NCI-H187 (cell line): ENCODE measurements around the gene USP10.

ENCODE experiments used
- DNase-seq, 2 experiments: peaks; one replicate each; lab custom pipeline; 2025; lab: John Stamatoyannopoulos, UW

The USP10 gene

DNA sequence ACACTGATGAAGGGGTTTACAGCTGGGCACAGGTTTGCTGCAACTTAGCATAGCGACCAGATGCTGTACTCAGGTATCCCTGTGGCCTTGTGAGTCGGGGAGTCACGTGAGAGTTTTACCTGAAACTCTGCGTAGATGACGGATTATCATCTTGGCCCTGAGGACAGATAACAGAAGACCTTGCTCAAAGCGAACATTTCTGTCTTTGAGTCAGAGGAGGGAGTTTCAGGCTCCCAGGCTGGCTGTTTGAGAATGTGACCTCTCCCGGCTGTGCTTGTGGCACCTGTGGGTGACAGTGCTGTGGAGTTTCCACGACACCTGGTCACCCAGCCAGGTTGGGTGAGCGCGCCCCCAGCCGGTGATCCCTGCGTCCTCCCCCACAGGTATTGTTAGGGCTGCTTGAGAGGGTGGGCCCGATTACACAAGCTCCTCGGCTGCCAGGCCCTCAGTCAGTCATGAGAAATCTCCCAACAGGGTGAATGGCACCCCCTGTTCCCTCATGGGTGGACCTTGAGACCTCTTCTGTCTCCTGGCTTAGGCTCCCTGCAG, 75.5 kb downstream of the USP10 start:
- DNase-seq: no peak

DNA sequence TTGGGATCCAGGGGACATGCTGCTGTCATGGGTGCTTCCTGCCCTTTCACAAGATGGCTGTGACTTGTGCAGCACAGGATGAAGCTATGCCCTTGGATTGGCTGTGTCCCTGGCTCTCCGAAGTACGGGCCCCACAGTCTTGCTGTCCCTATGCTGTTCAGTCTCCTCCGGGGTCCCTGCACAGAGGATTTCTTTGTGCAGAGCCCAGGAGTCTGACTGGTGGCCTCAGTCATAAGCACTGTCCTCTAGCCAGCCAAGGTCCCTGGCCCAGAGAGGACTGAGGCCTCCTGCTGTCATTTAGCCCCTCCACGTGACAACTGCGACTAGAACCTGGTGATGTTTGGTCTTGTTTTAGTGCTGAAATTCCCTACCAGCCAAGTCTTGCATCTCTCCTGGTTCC, 77.6 kb downstream of the USP10 start:
- no peak for DNase-seq

DNA sequence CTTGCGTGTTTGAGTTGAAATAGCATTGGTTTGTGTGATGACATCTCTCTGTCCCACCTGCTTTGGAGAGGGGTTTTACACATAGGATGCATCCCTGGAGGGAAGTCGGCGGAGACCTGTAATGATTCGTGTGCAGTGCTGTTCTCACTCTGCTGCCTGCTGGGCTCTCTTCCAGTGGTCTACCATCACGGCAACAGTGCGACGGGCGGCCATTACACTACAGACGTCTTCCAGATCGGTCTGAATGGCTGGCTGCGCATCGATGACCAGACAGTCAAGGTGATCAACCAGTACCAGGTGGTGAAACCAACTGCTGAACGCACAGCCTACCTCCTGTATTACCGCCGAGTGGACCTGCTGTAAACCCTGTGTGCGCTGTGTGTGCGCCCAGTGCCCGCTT, 78.9 kb downstream of the USP10 start:
- DNase-seq: no peak

DNA sequence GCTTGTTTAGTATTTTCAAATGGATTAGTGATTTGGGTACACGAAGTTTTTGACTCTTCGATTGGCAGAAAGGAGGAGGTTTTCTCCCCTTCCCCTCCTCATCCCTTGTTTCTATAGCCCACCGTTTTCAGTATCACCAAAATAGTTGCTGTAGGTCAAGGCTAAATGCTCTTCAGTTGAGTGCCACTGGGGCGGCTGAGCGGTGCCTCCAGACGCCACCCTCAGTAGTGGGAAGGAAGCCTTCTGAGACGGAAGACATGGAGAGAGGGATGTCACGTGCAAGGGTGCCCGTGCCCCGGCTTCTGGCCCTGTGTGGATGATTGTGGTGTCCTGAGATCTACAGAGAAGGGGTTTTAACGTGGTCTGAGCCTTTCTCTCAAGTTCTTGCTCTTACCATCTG, 80.3 kb downstream of the USP10 start:
- no peak for DNase-seq

DNA sequence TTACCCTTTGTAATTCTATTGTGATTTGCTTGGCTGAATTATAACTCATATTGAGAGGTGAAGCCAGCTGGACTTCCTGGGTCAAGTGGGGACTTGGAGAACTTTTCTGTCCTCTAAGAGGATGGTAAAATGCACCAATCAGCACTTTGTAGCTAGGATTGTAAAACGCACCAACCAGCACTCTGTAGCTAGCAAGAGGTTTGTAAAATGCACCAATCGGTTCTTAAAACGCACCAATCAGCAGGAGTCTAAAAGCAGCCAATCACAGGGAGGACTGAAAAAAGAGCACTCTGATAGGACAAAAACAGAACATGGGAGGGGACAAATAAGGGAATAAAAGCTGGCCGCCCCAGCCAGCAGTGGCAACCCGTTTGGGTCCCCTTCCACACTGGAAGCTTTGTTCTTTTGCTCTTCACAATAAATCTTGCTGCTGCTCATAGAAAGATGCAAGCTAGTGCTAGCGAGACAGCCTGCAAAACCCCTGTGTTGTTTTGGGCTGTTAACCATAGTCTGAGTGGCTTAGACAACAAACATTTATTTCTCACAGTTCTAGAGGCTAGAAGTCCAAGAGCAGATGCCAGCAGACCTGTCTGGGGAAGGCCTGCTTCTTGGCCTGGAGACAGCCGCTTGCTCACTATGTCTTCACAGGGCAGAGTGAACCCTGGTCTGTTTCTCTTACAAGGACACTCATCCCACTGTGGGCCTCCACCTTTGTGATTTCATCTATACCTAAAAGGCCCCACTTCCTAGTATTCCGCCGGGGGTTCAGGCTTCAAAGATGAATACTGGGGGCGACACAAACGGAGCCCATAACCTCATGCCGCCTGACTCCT, 81.0 kb downstream of the USP10 start:
- no peak for DNase-seq

DNA sequence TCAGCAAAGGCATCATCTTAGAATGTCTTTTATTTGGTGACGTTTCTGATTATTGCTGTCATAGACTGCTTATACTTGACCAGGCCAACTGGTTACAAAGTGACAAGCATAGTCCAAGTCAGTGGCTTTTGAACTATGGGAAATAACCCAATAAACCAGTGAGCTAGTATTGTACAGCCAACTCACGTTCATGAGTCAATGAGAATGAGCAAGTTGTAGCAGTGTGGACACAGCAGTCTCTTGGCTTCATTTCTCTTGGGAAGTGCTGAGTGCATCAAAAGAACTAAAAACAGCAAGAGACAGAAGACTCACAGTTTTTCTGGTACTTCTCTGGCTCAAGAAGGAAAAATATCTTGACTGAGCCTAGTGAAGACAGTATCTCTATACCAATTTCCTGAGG, 83.0 kb downstream of the USP10 start:
- DNase-seq: no peak

DNA sequence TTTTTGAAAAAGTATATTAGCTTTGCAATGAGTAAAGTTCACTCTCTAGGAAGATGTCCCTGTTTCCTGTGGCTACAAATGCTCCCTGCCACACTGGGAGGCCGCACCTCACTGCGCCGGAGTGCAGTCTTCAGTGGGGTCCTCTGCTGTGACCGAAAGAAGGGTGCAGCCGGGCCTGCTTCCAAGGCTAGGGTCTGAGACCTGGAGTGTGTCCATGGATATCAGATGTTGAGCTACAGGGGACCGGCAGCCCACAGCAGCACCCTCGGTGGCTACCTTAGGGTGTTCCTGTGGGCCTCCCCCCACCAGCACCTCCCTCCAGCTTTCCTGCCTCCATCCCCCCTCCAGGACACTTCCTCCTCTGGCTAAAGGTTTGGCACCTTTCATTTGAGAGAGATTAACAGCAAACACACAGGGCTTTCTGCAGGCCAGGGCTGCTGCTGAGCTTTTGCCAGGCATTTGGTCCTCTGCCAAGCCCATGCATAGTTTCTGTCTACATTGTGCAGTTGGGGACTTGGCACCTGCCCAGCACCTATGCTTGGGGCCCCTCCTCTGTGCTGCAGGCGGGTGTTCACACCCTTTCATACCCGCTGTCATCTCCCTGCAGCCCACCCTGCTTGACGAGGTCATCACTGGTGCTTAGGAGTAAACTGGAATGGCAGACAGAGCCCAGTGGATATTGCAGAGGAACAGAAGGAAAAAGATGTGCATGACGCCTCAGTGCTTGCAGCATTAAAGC, 86.2 kb downstream of the USP10 start:
- DNase-seq: peak; percentile 15 to 30

DNA sequence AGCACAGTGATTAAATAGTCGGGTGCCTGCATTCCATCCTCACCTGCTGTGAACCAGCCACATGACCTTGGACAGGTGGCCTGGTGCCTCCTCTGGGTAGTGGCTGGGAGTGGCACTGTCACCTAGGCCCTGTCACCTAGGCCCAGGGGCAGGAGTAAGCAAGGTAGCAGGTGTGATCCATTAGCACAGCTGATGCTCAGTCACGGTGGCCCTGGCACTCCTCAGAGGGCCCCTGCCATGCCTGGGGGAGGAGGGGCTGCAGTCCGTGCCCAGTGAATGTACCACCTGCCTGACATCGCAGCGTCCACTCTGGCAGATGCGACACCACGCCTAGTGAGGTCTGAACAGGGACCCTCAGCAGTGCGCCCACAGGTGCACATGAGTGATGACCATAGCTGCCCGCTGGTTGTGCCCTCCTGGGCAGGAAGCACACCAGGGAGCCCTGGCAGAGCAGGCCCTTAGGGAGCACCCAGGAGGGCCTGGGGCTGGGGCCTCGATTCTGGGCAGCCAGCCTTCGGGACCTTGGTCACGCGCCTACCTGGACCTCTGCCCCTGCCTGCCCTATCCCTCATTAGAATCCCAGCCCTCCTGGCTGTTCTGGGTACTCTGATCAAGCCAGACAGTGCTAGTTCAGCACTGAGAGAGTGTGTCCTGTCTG, 86.9 kb downstream of the USP10 start:
- peak in 1 of 2 experiments; percentile 8 for DNase-seq

DNA sequence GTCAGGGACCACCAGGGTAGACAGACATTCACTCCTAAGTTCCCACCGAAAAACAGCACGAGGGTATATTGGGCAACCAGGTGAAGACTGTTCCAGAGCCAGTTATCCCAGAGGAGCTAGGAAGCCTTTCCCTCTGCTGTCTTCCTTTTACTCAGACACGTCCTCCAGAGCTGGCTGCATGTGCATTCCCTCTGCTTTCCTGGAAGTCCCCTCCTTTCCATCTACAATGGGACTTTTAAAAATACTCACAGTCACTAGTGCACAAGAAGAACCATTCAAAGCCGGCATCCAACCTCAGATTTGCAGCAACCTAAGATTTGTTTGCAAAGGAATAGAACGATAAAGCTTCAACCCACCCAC, 87.4 kb downstream of the USP10 start:
- no peak for DNase-seq

DNA sequence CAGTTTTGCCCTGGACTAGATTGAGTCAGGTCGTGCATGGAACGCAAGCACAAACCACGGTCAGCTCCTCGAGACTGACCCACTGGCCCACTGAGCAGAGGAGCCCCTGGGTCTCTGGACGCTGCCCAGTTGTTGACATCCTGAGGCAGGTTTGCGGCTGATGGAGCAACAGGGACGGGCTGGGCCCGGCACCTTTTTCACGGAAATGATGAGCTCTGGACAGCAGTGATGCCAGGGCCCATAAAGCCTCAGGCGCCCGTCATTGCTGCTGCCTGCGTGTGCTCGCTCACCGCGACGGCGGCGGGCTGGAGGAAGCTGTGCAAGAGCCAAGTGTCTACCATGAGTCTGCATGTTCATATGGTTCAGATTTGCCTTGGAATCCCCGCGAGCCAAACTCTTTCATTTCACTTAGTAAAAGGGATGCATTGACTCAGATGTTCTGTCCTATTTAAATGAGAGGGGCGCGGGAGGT, 89.2 kb downstream of the USP10 start:
- no peak for DNase-seq

DNA sequence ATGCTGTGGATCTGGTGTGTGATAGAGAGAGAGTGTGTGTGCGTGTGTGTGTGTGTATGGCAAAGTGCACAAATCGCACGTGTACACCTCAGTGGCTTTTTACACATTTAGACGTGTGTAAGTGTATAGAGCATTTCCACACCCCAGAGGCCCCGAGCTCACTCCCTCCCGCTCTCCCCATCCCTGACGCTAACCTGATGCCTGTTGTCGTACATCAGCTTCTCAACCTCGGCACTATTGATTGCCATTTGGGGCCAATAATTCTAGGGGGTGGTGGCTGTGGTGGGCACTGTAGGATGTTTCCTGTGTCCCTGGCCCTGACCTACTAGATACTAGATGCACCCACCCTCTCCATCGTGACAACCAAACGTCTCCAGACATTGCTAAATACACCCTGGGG, 89.6 kb downstream of the USP10 start:
- DNase-seq: no peak

DNA sequence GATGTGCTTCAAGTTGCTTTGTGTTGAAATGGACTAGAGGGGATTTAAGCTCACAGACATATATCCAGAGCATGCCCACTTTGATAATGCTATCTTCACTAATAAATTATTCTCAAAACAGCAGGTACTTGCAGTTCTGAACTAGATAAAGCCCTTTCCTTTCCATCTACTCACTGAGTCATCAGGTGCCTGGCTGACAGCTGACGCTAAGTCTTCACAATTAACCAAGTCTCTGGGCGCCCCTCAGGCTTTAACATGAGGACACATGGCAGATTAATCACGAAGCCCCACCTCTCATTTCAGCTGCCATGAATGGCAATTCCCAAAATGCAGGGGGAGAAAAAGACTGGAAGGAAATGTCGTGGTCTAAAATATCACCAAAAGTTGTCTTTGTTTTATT, 90.5 kb downstream of the USP10 start:
- no peak for DNase-seq

DNA sequence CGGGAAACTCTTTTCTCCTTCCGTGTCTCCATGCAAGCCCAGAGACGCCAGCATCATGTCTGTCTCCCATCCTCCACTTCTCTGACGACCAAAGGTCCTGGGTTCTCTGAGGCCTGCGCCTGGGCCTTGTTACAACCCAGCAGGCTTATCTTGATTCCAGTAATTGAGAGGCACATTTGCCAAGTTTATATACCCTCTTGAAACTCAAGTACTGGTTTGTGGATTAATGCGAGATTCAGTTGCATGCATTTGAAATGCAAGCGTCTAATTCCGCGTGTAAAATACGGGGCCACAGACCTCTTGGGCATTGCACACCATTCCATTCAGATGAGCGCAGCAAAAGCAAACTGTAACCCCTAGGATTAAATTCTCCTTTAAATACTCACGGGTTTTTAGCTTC, 91.3 kb downstream of the USP10 start:
- DNase-seq: no peak

DNA sequence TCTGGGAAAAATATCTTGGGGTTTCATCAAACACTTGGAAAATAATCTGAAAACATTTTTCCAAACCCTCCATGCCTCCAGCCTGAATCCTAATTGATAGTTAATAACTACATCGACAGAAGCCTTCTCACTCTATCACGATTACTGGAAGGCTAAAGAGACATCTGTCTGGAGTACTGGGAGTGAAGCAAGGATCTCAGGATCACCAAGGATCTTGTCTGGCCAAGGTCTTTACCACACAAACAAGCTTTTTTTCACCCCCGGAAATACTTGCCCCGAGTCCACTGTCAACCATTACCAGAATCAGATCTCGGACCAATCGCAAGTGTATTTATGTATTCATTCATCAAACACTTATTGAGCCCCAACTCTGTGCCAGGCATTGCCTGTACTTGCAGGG, 91.7 kb downstream of the USP10 start:
- no peak for DNase-seq

DNA sequence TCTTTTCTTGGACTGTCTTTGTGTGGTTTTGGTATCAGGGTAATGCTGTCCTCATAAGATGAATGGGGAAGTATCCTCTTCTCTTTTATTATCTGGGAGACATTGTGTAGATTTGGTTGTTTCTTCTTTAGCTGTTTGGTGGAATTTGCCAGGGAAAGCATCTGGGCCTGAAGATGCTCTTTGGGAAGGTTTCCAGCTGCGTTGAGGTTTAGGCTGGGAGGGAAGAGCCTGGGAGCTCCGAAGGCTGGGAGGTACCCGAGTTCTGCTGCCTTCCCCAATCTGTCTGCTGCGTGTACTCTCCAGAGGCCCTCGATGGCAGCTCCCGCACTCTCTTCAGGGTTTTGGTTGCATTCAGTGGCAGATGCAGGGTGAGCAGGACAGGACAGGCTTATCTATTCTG, 94.4 kb downstream of the USP10 start:
- DNase-seq: no peak

DNA sequence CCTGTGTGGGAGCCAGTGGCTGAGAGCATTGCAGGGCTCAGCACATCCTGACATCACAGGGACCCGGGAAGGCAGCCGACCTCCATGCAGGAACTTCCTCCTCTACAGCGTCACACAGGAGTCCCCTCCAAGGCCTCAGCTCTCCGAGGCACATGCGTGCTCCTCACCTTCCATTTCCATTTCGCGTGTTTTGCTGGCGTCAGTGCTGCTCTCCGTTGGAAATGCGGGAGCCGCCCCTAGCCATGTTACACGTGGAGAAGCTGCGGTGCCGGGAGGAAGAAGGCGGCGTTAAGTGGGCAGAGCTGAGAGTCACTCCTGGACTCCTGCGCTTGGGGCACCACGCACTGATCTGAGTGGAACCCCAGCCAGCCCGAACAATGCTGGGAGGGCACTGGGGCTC, 94.8 kb downstream of the USP10 start:
- no peak for DNase-seq

DNA sequence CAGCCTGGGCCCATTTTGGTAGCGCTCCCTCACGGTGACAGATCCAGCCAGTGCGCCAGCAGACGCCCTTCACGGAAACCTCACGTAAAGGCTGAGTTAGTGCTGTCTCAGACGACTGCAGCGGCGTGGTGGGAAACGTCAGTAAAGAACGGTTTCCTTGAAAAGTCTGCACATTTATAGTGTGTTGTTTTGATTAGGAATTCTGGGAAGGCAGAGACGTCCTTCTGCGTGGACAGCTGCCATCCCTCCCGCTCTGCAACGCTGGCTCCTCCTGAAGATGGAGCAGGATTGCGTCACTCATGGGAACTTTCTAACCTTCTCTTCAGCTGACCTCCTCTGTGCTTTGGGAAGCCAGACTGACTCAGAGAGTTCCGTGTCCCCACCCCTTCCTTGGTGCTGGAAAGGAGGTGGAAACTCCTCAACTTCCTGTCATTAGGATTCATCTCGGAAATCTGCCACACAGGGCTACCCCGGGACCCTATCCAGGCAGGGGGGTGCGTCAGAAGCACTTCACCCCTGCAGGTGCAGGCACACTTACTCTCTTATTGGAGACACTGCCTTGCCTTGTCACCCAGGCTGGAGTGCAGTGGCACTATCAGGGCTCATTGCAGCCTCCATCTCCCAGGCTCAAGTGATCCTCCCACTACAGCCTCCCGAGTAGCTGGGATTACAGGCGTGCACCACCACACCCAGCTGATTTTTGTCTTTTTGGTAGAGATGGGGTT, 95.7 kb downstream of the USP10 start:
- no peak for DNase-seq

DNA sequence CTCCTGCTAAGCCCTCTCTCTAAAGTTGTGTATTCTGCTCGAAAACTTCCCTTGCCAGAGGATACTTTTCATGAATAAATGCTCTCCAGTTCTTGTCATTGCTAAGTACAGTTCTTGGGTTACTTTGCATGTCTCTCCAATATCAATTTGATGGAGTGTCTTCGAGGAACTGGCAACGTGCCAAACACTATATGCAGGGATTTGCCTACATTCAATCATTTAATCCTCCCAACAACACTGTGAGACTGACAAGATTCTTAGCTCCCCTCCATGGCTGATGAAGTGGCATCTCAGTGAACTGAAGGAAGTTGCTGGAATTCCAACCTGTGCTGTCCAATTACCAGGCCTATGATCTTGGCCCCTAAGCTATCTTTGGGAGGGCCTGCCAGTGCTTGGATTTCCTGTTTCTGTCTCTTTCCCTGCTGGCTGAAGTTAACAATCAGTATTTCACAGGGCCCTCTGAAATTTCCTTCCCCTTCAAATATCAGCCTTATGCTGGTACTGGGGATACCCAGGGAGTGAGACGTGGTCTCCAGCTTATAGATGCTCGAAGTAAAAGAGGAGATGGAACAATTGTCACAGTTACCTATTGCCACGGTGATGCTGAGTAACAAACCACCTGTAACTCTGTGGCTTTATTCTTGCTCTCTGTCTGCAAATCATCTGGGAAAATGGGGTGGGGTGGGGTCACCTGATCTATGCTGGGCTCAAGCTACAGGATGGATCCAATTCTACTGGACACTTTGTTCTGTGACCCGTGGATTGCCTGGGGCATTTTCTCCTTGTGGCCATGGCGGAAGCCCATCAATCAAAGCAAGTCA, 100.6 kb downstream of the USP10 start:
- no peak for DNase-seq

DNA sequence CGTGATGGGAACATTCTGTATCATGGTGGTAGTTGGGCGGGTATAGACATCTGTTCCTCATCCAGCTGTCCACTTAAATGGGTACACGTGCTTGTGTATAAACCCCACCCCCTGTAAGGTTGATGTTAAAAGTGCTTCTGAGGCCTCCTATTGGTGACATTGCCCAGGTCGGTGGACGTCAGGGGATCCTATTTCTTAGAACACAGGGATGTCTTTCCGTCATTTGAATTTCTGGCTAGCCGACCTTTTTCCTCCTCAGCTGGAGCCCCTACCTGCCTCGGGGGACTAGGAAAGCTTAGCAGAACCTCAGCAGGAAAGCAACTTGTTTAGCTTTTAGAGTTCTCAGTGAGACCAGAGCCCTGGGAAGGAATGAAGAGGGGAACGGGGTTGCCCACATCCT, 103.3 kb downstream of the USP10 start:
- DNase-seq: no peak

DNA sequence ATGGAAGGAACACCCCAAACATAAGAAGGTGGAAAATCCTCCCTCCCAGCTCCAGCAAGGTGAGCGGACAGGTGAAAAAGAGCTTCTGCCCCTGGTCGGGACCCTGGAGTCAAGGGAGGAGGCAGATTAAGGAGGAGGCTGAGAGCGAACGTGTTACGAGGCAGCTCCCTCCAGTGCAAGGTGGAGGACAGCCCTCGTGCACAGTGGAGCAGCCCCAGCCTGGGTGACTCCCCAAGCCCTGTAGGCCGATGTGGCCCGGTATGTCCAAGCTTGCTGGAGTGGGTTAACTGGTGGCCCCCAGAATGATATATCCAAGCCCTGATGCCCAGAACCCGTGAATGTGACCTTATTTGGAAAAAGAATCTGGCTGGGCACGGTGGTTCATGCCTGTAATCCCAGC, 104.5 kb downstream of the USP10 start:
- no peak for DNase-seq

DNA sequence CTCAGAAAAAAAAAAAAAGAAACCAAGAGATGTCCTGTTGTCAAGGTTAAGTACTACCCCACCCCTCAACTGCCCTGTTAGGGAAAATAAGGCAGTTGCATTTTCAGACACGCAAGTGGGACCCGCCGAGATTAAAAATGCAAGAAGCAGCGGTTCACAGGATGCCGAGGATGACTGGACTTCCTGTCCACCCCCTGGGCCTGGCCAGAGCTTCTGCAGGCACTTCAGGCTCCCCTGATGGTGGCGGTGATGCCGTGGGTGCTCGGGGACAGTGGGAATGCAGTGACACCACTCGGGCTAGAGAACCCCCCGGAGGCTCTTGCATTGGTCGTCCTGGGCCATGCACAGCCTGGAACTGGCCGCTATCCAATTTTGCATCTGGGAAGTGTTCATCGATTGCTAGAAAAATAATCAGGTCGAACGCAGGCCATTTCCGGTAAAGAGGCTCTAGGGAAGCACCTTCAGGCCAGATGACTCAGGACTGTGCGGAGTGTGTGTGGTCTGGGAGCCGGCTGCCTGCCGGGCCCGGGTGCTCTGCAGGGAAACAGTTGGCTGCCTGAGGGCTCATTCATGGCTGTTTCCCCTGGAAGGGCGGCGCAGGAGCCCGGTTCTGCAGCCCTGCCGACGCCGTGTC, 106.6 kb downstream of the USP10 start:
- DNase-seq: no peak
